H1 (cell line): ENCODE results near the gene TMEM134. TPM values are rescaled to one million over a fixed set of nuclear protein-coding genes. Genes with fewer than 3 reads are reported as not detected.

Source experiments
- CTCF ChIA-PET: fragments of 300-600 bp; sonication (Branson Sonifier 250); formaldehyde crosslinking; loops from one replicate; lab custom pipeline; 2021; ENCODE audit not compliant: partially characterized antibody; lab: Charles Lee
- POLR2A ChIA-PET: fragments of 300-600 bp; sonication (Branson Sonifier 250); formaldehyde crosslinking; loops from one replicate; lab custom pipeline; 2021; ENCODE audit warnings: inconsistent platforms; ENCODE audit not compliant: partially characterized antibody; lab: Charles Lee
- DNase-seq, 2 experiments: peaks; one replicate each; pipeline versions ENCODE4 v3.0.0 to v3.0.0-alpha.2; 2010 to 2022; ENCODE audit warnings: low spot score in 2 of 2, low read depth in 1 of 2, mixed read lengths in 1 of 2
- FAIRE-seq: peaks from 2 replicates; lab custom pipeline; 2011; peaks lifted over from hg19 to GRCh38; lab: Jason Lieb, UNC
- H2AFZ ChIP-seq: 2 replicates; pipeline ENCODE4 v1.8.1; 2012; ENCODE audit warnings: low read length, inconsistent platforms
- H2AK5ac ChIP-seq: 2 replicates; pipeline ENCODE4 v1.6.1; 2013; ENCODE audit warnings: low read depth, low read length
- H2BK120ac ChIP-seq: replicated peaks from 2 replicates; pipeline ENCODE3; 2013; ENCODE audit warnings: low read depth, low read length, inconsistent platforms
- H2BK12ac ChIP-seq: 2 replicates; pipeline ENCODE4 v1.6.1; 2013; ENCODE audit warnings: low read depth, low read length
- H2BK15ac ChIP-seq: 2 replicates; pipeline ENCODE4 v1.6.1; 2013; ENCODE audit warnings: low read length
- H2BK20ac ChIP-seq: 2 replicates; pipeline ENCODE4 v1.6.1; 2013; ENCODE audit warnings: low read length
- H2BK5ac ChIP-seq: 2 replicates; pipeline ENCODE4 v1.6.1; 2013; ENCODE audit warnings: low read depth, low read length
- H3K14ac ChIP-seq: 2 replicates; pipeline ENCODE4 v1.6.1; 2013; ENCODE audit warnings: inconsistent platforms; ENCODE audit not compliant: insufficient read length
- H3K18ac ChIP-seq: 2 replicates; pipeline ENCODE4 v1.6.1; 2013; ENCODE audit warnings: low read length; ENCODE audit errors: extremely low read depth
- H3K23ac ChIP-seq: 2 replicates; pipeline ENCODE4 v1.6.1; 2013; ENCODE audit warnings: inconsistent platforms; ENCODE audit not compliant: insufficient read length
- H3K23me2 ChIP-seq: 2 replicates; pipeline ENCODE4 v1.6.1; 2013; ENCODE audit warnings: low read depth, low read length
- H3K27ac ChIP-seq: 2 replicates; pipeline ENCODE4 v1.6.1; 2011; ENCODE audit warnings: low read depth, low read length, inconsistent platforms
- H3K27me3 ChIP-seq, 4 experiments: replicated peaks in 1 of 4; 1 replicate in 1 of 4; 2 replicates in 3 of 4; pipeline versions ENCODE4 v1.6.1 to v1.8.1; 2011 to 2013; ENCODE audit warnings: low read length in 3 of 4, mild to moderate bottlenecking in 3 of 4, inconsistent platforms in 2 of 4, mixed read lengths in 2 of 4, moderate library complexity in 1 of 4; ENCODE audit not compliant: control insufficient read depth in 3 of 4, insufficient read depth in 3 of 4; ENCODE audit errors: extremely low read depth in 1 of 4
- H3K36me3 ChIP-seq, 4 experiments: 2 replicates each; pipeline versions ENCODE4 v1.6.1 to v1.8.1; 2011 to 2013; ENCODE audit warnings: mild to moderate bottlenecking in 4 of 4, low read length in 3 of 4, moderate library complexity in 2 of 4, control low read depth in 1 of 4, inconsistent platforms in 1 of 4; ENCODE audit not compliant: insufficient read depth in 4 of 4, control insufficient read depth in 2 of 4
- H3K4ac ChIP-seq: replicated peaks from 2 replicates; pipeline ENCODE3; 2013; ENCODE audit warnings: low read length, low read depth, mixed read lengths, inconsistent platforms; ENCODE audit not compliant: insufficient read length
- H3K4me1 ChIP-seq, 4 experiments: replicated peaks in 1 of 4; 1 replicate in 1 of 4; 2 replicates in 3 of 4; pipeline versions ENCODE4 v1.6.1 to v1.8.1; 2011 to 2013; ENCODE audit warnings: low read length in 3 of 4, inconsistent platforms in 2 of 4, mixed read lengths in 1 of 4; ENCODE audit not compliant: insufficient read depth in 4 of 4, control insufficient read depth in 3 of 4
- H3K4me2 ChIP-seq, 2 experiments: 2 replicates each; pipeline versions ENCODE4 v1.6.1 to v1.8.1; 2011 to 2013; ENCODE audit warnings: low read depth in 2 of 2, low read length in 2 of 2, control low read depth in 1 of 2, inconsistent platforms in 1 of 2, mild to moderate bottlenecking in 1 of 2; ENCODE audit not compliant: insufficient read depth in 1 of 2
- H3K4me3 ChIP-seq, 4 experiments: fragments of 200-600, 300-600 bp in 1 of 4; sonication (generic), shearing (Covaris generic), sonication (Bioruptor Twin) in 1 of 4; 2 replicates each; pipeline versions ENCODE4 v1.5.1 to v1.8.1; 2011 to 2016; ENCODE audit warnings: low read length in 4 of 4, low read depth in 3 of 4, control low read depth in 2 of 4, inconsistent platforms in 2 of 4, mild to moderate bottlenecking in 2 of 4, mixed read lengths in 1 of 4, moderate library complexity in 1 of 4; ENCODE audit not compliant: insufficient read depth in 2 of 4; ENCODE audit errors: extremely low read depth in 1 of 4
- H3K56ac ChIP-seq: replicated peaks from 2 replicates; pipeline ENCODE3; 2013; ENCODE audit warnings: low read depth, mild to moderate bottlenecking, mixed read lengths, low read length, inconsistent platforms; ENCODE audit not compliant: insufficient read length
- H3K79me1 ChIP-seq: 2 replicates; pipeline ENCODE4 v1.6.1; 2013; ENCODE audit warnings: low read depth, low read length, control low read depth
- H3K79me2 ChIP-seq, 2 experiments: 2 replicates each; pipeline versions ENCODE4 v1.6.1 to v1.8.1; 2012 to 2013; ENCODE audit warnings: low read length in 2 of 2, mild to moderate bottlenecking in 2 of 2, inconsistent platforms in 1 of 2; ENCODE audit not compliant: insufficient read depth in 2 of 2, control insufficient read depth in 1 of 2
- H3K9ac ChIP-seq, 4 experiments: replicated peaks in 1 of 4; 1 replicate in 1 of 4; 2 replicates in 3 of 4; pipeline versions ENCODE4 v1.6.1 to v1.8.1; 2011 to 2013; ENCODE audit warnings: low read depth in 3 of 4, low read length in 3 of 4, control low read depth in 2 of 4, mild to moderate bottlenecking in 2 of 4, moderate library complexity in 2 of 4, inconsistent platforms in 1 of 4; ENCODE audit errors: extremely low read depth in 1 of 4
- H3K9me3 ChIP-seq, 2 experiments: 2 replicates each; pipeline versions ENCODE4 v1.6.1 to v1.8.1; 2012 to 2013; ENCODE audit warnings: mild to moderate bottlenecking in 2 of 2, moderate library complexity in 2 of 2, control low read depth in 1 of 2, inconsistent platforms in 1 of 2, low read depth in 1 of 2, low read length in 1 of 2, mixed read lengths in 1 of 2; ENCODE audit not compliant: insufficient read depth in 2 of 2
- H4K20me1 ChIP-seq, 2 experiments: replicated peaks in 1 of 2; 2 replicates each; pipeline versions ENCODE3 to v1.8.1; 2011 to 2013; ENCODE audit warnings: inconsistent platforms in 2 of 2, low read length in 2 of 2, mild to moderate bottlenecking in 1 of 2; ENCODE audit not compliant: insufficient read depth in 2 of 2, control insufficient read depth in 1 of 2
- H4K5ac ChIP-seq: 2 replicates; pipeline ENCODE4 v1.6.1; 2013; ENCODE audit warnings: low read length, low read depth, mixed read lengths, inconsistent platforms; ENCODE audit not compliant: insufficient read length
- H4K8ac ChIP-seq: 2 replicates; pipeline ENCODE4 v1.8.0; 2013; ENCODE audit warnings: mild to moderate bottlenecking, moderate library complexity, low read length, inconsistent platforms; ENCODE audit not compliant: insufficient read depth; ENCODE audit errors: extremely low read depth
- H4K91ac ChIP-seq: replicated peaks from 2 replicates; pipeline ENCODE3; 2013; ENCODE audit warnings: low read length, mixed read lengths, inconsistent platforms; ENCODE audit not compliant: insufficient read length
- CREB1 ChIP-seq: IDR thresholded peaks from 2 replicates; pipeline ENCODE4 v1.6.1; 2012; ENCODE audit warnings: inconsistent platforms
- KDM4A ChIP-seq: IDR thresholded peaks from one replicate; pipeline ENCODE4 v1.7.1; 2012; ENCODE audit warnings: low read depth, mild to moderate bottlenecking, moderate library complexity, low read length, inconsistent platforms; ENCODE audit not compliant: severe bottlenecking
- WGBS, 2 experiments: shearing (Covaris generic) in 1 of 2; methylation state at CpG; one replicate each; pipeline versions ENCODE4 v1.1.6 to v1.1.7; 2013 to 2015; ENCODE audit warnings: low lambda C conversion rate in 2 of 2, mixed read lengths in 2 of 2, inconsistent platforms in 1 of 2, low coverage in 1 of 2, missing lambda C conversion rate in 1 of 2; ENCODE audit not compliant: insufficient replicate concordance in 2 of 2, insufficient coverage in 1 of 2, insufficient read length in 1 of 2; ENCODE audit errors: extremely low coverage in 1 of 2, missing lambda C conversion rate in 1 of 2; 5-methylcytosine and 5-hydroxymethylcytosine counted together
- polyA plus RNA-seq, 7 experiments: library from polyadenylated mRNA; depleted of rRNA in 3 of 7; stranded (reverse) in 5 of 7; unstranded in 2 of 7; fragments of >200 nt in 5 of 7; fragments of 200-250 nt in 2 of 7; gene quantifications; 1 replicate in 5 of 7; 2 replicates in 1 of 7; 4 replicates in 1 of 7; pipeline versions ENCODE4 v1.2.1 to v1.2.3, GENCODE V29; 2011 to 2013; ENCODE audit warnings: missing spikeins in 2 of 7, mixed read lengths in 2 of 7
- total RNA-seq: library from RNA; stranded (reverse); fragmentation: NEBNext Ultra II Directional; extraction: Animal tissue kit (Norgen Biotek cat#: 25700); gene quantifications from 2 replicates; pipeline ENCODE4 v1.2.1, GENCODE V29; 2021

TMEM134 gene
- total and polyA plus RNA-seq, 2 of the 8 experiments (the other 6 are each of a cell fraction or from before 2014, with no cell fraction given), result 32.4 to 229 TPM

- Histone ChIP-seq H3K79me1 (no peaks in the 10 kb centered on the region), H4K91ac (no peak overlapping the region), H3K4me1 (peaks cover 0 to 30% (median 10%) of the 10 kb centered on the region in 4 experiments; a peak in 6 of 7 replicates), H3K4ac (no peak overlapping the region), H3K27ac (peak overlapping the region; percentile 70), H3K36me3 (no peaks in the 10 kb centered on the region; a peak in 2 of 8 replicates), H3K18ac (0 out of 2 replicates have a peak overlapping the region, but pooled peaks have one; percentile 32), H3K4me3 (peak overlapping the region; percentile 62 to 84 (median 62)), H3K56ac (no peak overlapping the region), H3K4me2 (peak overlapping the region; percentile 66 to 84), H4K8ac (peak overlapping the region; percentile 51; the same call in 1 of the 2 replicates), H2BK12ac (peak overlapping the region; percentile 75; the same call in 1 of the 2 replicates), H2BK5ac (no peak overlapping the region), H3K9ac (peak overlapping the region; percentile 46 to 52 (median 48); a peak in 4 of 7 replicates), H3K27me3 (peaks cover 0 to 8% (median 5%) of the 10 kb centered on the region in 4 experiments; a peak in 3 of 7 replicates), H3K79me2 (0 out of 4 replicates have a peak, but pooled peaks cover 0 to 8% of the 10 kb centered on the region in 2 experiments), H2AFZ (0 out of 2 replicates have a peak overlapping the region, but pooled peaks have one; percentile 16), H2AK5ac (no peak overlapping the region), H2BK120ac (no peak overlapping the region), H2BK15ac (no peak overlapping the region), H3K9me3 (no peaks in the 10 kb centered on the region), H4K5ac (no peak overlapping the region), H3K14ac (no peak overlapping the region), H4K20me1 (peaks cover 3 to 15% of the 10 kb centered on the region in 2 experiments), H2BK20ac (no peak overlapping the region), H3K23ac (no peak overlapping the region), H3K23me2 (peaks cover 23% of the 10 kb centered on the region)
- DNase-seq (no peak), FAIRE-seq (no peak)
- TF ChIP-seq CREB1, result 0 out of 2 replicates have a peak, but pooled peaks have one; percentile 7
- TF ChIP-seq KDM4A, result no peak
- CTCF ChIA-PET, result interaction anchor here (1.2 to 2.0 kb wide), 2 partner anchors 120 to 150 kb away, joined by 4 to 8 read pairs; no protein-coding TSS in a partner anchor
- WGBS, 2 experiments, result 21% methylated on average over 33 of the region's 33 CpGs; no CpG with 5 or more reads in 1 of the 2 experiments
- POLR2A ChIA-PET, result interaction anchor here (0.8 to 1.0 kb wide), 4 partner anchors 9 to 42 kb away, joined by 3 to 5 read pairs (median 4); no protein-coding TSS in a partner anchor
These were observed 38.3 kb upstream of the TMEM134 start for GRCh38 chr11:67507242-67507863.
